GM12874 (cell line): ENCODE measurements around the gene TSPAN3.
A peak's percentile ranks its signal among the peaks of the same experiment; 100 is the strongest.

Experiments used
- TF ChIP-seq, protein P1 (sequence below): IDR thresholded peaks from 2 replicates; pipeline ENCODE4 v1.5.1; 2011; ENCODE audit warnings: low read depth, mild to moderate bottlenecking, control low read depth, low read length, moderate library complexity; ENCODE audit not compliant: insufficient read depth

Gene TSPAN3

DNA sequence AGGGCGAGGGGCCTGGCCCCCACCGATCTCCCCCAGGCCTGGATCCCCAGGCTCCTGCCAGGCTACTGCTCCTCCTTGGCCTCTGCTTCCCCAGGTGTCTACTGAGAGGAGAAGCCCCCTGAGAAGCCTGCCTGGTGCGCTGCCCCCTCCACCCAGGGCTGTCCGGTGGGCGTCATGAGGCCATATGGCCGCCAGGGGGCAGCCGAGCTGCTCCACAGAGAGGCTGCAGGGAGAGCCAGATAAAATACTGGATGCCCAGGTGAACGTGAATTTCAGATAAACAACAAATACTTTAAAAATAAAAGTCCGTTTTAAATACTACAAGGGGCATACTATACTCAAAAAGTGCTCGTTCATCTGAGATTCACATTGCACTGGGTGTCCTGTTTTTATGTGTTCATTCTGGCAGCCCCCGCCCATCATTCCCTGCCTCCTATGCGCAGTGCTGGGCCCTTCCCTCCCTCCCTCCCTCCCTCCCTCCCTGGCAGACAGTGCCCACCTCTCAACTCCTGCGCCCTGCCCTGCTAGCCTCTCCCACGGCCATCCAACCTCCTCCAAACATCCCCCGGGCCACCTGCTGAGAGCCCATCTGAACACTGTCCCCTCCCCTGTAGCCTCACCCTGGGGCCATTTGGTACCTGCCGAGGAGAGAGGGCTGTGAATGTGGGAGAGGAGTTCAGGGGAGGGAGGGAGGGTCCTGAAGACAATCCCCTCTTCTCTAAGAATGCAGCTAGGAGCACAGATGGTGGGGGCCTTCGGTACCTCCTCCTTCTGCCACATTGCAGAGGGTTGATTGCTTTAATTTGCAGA, 46.4 kb downstream of the TSPAN3 start:
- TF ChIP-seq, protein P1, sequence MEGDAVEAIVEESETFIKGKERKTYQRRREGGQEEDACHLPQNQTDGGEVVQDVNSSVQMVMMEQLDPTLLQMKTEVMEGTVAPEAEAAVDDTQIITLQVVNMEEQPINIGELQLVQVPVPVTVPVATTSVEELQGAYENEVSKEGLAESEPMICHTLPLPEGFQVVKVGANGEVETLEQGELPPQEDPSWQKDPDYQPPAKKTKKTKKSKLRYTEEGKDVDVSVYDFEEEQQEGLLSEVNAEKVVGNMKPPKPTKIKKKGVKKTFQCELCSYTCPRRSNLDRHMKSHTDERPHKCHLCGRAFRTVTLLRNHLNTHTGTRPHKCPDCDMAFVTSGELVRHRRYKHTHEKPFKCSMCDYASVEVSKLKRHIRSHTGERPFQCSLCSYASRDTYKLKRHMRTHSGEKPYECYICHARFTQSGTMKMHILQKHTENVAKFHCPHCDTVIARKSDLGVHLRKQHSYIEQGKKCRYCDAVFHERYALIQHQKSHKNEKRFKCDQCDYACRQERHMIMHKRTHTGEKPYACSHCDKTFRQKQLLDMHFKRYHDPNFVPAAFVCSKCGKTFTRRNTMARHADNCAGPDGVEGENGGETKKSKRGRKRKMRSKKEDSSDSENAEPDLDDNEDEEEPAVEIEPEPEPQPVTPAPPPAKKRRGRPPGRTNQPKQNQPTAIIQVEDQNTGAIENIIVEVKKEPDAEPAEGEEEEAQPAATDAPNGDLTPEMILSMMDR = peak; percentile 88

DNA sequence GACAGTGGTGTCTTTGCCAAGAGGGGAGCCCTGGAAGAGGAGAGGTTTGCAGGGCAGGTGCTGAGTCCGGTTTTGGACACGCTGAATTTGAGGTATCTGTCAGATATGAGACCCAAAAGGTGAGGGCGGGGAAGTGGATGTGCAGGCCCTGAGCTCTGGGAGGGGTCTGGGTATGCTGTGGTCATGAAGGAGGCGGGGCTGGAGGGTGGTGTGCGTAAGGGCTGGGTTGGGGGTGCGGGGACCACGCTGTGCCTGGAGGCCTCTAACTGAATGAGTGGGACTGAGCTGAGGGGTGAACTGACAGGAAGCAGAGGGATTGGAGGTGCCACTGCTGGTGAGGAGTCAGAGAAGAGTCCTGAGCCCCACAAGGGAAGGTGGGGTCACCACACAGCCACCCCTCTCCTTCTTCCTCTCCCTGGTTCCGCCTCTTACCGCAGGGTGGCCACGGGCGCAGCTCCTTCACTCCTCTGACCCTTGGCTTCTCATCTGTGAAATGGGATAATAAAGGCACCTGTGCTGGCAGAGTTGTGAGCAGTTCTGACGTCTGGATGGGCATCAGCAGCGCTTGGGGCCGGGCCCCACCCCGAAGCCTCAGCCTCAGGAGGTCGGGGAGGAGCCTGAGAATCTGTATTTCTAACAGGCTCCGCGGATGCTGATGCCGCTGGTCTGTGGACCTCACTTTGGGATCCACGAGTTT, 47.2 kb downstream of the TSPAN3 start:
- TF ChIP-seq, protein P1 = no peak

DNA sequence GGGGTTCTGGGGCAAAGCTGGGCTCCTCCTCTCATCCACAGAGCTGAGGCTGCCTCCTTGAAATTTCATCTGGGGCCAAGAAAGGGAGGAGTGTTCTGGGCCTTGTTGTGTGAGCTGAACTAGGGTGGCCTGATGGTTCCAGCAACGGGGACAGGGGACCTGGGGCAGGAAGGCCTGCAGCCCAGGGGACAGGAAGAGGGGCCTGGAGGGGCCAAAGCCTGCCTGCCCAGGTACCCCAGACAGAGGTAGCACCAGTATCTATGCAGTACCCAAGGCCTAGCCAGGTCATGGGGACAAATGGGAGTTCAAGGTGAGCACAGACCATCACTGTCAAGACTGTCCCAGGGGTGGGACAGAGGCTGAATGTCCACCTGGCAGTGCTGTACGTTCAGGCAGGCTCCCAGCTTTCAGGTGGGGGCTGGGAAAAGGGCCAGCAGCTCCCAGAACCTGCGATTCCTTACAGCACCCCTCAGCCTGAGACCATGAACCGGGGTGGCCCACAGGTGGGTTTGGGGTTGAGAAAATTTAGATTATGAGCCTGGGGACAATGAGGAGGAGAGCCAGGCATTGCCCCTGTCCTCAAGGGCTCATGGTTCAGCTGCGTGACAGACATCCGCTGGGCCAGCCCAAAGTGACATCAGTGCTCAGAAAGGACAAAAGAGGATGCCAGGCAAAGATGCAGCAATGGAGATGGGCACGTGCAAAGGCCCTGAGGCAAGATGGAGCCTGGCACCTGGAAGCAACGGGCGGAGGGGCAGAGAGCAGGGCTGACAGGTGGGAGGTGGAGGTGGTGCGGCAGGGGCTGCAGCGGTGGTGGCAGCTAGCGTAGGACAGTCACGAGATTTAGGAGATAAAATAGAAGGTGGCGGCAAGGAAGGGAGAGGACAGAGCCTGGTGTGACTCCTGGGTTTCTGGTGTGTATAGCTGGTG, 48.0 kb downstream of the TSPAN3 start:
- TF ChIP-seq, protein P1 = no peak

DNA sequence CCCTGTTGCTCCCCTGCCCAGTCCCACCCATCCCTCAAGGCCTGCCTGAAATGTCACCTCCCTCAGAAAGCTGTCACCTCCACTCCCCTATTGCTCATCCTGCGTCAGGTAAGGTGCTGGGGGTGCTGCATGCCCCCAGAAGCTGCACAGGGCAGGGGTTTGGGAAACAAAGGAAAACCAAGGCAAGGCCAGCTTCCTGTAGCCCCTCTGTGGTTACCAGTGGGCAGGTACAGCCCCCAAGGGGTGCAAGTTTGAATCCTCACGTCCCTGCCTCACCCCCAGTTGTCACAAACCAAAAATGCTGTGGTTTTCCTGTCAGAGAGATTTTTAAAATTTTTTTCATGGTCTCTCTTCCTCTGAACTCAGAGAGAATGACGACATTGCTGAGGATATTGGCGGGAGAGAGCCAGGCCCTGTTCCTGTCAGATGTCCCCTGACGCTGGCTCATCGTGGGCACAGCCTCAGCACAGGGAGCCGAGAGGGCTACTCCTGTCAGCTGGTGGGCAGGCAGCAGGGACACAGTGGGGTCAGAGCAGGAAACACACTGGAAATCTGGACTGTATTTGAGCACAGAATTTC, 49.0 kb downstream of the TSPAN3 start:
- TF ChIP-seq, protein P1 = no peak

DNA sequence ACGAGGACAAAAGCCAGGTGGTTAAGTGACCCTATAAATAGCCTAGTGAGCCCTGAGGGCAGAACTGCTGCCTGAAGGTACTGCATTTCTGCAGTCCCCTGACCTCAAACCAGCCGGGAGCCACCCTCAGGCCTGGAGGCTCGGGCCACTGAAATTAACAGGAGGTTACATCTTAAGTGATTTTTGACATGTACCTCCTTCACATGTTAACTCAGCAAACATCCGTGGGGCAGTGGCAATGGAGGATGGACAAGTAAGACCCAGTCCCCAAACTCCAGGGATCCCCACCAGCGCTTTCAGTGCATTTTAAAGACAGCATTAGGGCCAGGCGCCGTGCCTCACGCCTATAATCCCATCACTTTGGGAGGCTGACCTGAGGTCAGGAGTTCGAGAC, 49.8 kb downstream of the TSPAN3 start:
- TF ChIP-seq, protein P1 = no peak

DNA sequence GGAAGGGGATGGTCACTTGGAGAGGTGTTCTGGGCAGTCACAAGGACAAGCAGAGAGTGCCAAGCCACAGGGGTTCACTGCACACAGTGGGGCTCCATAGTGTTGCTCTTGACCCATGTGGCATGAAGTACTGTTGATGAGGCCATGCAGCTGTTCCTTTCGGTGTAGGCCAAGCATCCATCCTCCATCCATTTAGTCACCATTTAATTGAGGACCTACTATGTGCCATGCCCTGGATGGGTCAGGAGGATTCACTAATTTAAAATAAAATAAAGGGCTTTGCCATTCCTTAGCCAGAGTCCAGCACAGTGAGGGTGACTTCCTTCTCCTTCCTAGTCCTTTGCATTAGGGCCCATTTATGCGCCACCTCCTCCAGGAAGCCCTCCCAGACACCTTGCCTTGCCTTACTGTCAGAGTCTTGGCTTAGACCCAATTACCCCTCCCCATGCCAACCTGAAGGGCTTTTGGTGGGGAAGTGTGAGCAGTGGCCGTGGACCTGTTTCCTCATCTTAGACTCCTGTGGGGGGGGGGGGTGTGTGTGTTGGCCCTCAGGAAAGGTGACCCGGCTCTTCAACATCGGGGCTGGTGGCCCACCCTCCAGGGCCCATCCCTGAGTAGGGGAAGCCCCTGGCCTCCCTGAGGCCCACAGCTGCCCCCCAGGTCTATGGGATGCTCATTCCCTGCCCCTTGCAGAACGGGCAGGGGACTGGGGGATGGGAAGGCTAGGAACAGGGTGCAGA, 50.4 kb downstream of the TSPAN3 start:
- TF ChIP-seq, protein P1 = no peak
